Measurements from ENCODE around the gene ARHGAP6. TPM values are rescaled to one million over a fixed set of nuclear protein-coding genes. Genes with fewer than 3 reads are reported as not detected.

ARHGAP6 gene
- total and polyA plus RNA-seq, 2 of the 13 experiments (the other 11 are each of a cell fraction or from before 2014, with no cell fraction given) = 0.11 TPM; not detected in 1

DNA sequence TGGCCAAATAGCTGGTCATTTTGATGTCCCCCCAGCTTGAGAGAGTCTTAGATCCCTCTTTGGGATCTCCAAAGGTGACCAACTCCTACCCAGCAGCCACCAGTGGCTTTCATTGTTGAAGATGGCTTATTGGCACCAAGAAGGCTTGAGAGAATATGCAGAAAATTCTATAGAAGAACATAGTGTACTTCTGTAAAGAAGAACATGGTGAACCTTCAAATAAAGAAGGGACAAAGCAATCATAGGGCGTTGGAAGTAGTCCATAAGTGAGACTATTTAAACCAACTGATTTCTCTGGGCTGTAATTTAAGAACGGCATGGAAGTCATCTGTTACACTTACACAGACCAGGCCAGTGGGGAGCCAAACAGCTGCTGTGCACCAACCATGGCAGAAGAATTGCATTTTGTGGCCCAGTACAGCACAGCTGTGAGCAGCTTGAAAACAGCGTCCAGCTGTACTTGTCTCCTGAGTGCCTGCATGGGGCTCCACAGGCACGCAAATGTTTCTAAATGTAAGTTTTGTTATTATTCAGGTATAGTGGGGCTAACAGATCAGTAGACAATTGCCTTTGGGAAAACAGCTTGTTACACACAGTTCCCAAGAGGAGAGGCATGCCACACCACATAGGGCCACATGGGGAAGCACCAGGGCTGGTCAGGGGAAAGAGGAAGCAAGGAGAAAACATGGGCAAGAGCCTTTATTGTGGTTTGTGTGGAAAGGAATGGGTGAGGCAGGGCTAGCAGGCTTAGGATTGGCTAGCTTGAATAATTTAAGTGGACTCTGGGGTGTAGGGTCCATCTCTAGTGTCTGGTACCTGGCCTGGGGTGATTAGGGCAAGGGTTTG, 125.0 kb downstream of the ARHGAP6 start:
- WGBS (ENCODE audit: low lambda C conversion rate) = 15% methylated on average over 1 of the region's 4 CpGs
- no peaks in the 10 kb centered on the region for H3K79me2 ChIP-seq (ENCODE audit: insufficient read depth, low read length)
- no peak overlapping the region for H2AFZ ChIP-seq (ENCODE audit: low read length)
- H3K4me3 ChIP-seq (replicated peaks in 1 of 3; ENCODE audit: insufficient read depth in 1 of 3, low read depth in 2 of 3, low read length in 3 of 3) = no peak overlapping the region
- no peaks in the 10 kb centered on the region for H3K9me3 ChIP-seq (ENCODE audit: low read length)
- H4K20me1 ChIP-seq (ENCODE audit: insufficient read depth, low read length) = no peaks in the 10 kb centered on the region
- no peaks in the 10 kb centered on the region for H3K4me1 ChIP-seq (ENCODE audit: insufficient read depth, low read length)
- no peak overlapping the region for H3K27ac ChIP-seq (ENCODE audit: extremely low read length, insufficient read depth, low read length)
- H3K4me2 ChIP-seq (ENCODE audit: low read depth, low read length) = no peak overlapping the region
- intact Hi-C loops (cut with micrococcal nuclease; ENCODE audit: unreplicated experiment) (no loop called here), in situ Hi-C loops (cut with HindIII; ENCODE audit: extremely low pct_ligation_motif_present, low pct_unique_long_range_greater_than_20kb) (no loop called here)
- DNase-seq (ENCODE audit: low spot score) (no peak), ATAC-seq (no peak), FAIRE-seq (no peak)
- no peak for TF ChIP-seq MEF2D (CRISPR knock-in tag; IDR thresholded peaks at IDR 0.05)
- no peak for TF ChIP-seq ZNF510 (CRISPR knock-in tag; IDR thresholded peaks at IDR 0.05; ENCODE audit: low read depth)
- no peak for TF ChIP-seq TCF7L2 (IDR thresholded peaks at IDR 0.05; ENCODE audit: low read depth, low read length)
- no peak for TF ChIP-seq ZMYM3 (CRISPR knock-in tag; IDR thresholded peaks at IDR 0.05)
- TF ChIP-seq, protein P1, sequence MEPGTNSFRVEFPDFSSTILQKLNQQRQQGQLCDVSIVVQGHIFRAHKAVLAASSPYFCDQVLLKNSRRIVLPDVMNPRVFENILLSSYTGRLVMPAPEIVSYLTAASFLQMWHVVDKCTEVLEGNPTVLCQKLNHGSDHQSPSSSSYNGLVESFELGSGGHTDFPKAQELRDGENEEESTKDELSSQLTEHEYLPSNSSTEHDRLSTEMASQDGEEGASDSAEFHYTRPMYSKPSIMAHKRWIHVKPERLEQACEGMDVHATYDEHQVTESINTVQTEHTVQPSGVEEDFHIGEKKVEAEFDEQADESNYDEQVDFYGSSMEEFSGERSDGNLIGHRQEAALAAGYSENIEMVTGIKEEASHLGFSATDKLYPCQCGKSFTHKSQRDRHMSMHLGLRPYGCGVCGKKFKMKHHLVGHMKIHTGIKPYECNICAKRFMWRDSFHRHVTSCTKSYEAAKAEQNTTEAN (CRISPR knock-in tag; conservative IDR thresholded peaks at IDR 0.05) = no peak
- no peak for TF ChIP-seq ZNF850 (CRISPR knock-in tag; conservative IDR thresholded peaks at IDR 0.05)
- no peak for TF ChIP-seq ZNF7 (CRISPR knock-in tag; IDR thresholded peaks at IDR 0.05)
- TF ChIP-seq ZNF619 (CRISPR knock-in tag; IDR thresholded peaks at IDR 0.05) = no peak
- no peak for TF ChIP-seq PRPF4 (IDR thresholded peaks at IDR 0.05; ENCODE audit: low read depth, low read length, poor library complexity, severe bottlenecking)
- TF ChIP-seq, protein P2, sequence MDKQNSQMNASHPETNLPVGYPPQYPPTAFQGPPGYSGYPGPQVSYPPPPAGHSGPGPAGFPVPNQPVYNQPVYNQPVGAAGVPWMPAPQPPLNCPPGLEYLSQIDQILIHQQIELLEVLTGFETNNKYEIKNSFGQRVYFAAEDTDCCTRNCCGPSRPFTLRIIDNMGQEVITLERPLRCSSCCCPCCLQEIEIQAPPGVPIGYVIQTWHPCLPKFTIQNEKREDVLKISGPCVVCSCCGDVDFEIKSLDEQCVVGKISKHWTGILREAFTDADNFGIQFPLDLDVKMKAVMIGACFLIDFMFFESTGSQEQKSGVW (CRISPR knock-in tag; IDR thresholded peaks at IDR 0.05; ENCODE audit: borderline replicate concordance) = no peak
- TF ChIP-seq ZFP82 (CRISPR knock-in tag; IDR thresholded peaks at IDR 0.05; ENCODE audit: borderline replicate concordance) = no peak
- no peak for TF ChIP-seq ZNF253 (CRISPR knock-in tag; IDR thresholded peaks at IDR 0.05; ENCODE audit: borderline replicate concordance)
- no peak for TF ChIP-seq TOPORS (CRISPR knock-in tag; IDR thresholded peaks at IDR 0.05)
- TF ChIP-seq SNAPC2 (CRISPR knock-in tag; IDR thresholded peaks at IDR 0.05) = no peak
- H3K36me3 ChIP-seq (replicated peaks in 1 of 2; ENCODE audit: control insufficient read depth in 1 of 2, insufficient read depth in 2 of 2, low read length in 2 of 2) = no peaks in the 10 kb centered on the region
- no peaks in the 10 kb centered on the region for H3K27me3 ChIP-seq (ENCODE audit: control insufficient read depth in 1 of 2, insufficient read depth in 2 of 2, low read length in 2 of 2)
- CTCF ChIA-PET (ENCODE audit: low intra/inter-chr PET ratio, low total read pairs) = no interaction called here
- POLR2A ChIA-PET = no interaction called here
- no TSS peak for BruUV-seq (replicated peaks)
- H3K9ac ChIP-seq (ENCODE audit: insufficient read depth, low read depth, low read length) = no peak overlapping the region

Measured in HepG2 (cell line).